Stomach (tissue), 4 donors: Measurements from ENCODE around the gene KCNH1.

ENCODE experiments used
- EP300 ChIP-seq: sonication (generic); formaldehyde crosslinking; IDR thresholded peaks from one replicate; pipeline ENCODE4 v1.6.1; 2017; ENCODE audit warnings: antibody characterized with exemption
- TF ChIP-seq, protein P1 (sequence below), 7 experiments: fragments of 450-650 bp in 4 of 7; fragments of 200-600 bp in 3 of 7; sonication (generic) in 3 of 7; IDR thresholded peaks; one replicate each; pipeline ENCODE4 v1.5.1; 2016 to 2019; ENCODE audit warnings: antibody characterized with exemption in 7 of 7, control low read depth in 2 of 7, mild to moderate bottlenecking in 1 of 7

DNA sequence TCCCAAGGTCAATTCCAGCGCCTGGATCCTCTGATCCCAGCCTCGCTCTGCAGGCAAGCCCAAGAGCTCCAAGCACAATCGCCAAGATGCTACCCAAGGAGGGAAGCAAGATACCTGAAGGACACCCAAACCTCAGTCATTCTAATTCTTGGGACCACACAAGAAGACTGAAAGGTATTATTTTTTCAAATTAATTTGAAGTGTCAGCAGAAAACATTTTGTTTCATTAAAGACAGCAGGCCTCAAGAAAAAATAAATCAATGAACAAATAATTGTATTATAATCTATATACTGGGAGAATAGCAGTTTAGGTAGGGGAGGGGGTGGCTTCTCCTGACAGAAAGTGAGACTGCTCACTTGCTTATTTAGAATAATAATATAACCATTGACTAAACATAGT lies 457.4 kb downstream of the KCNH1 start:
- TF ChIP-seq, protein P1, sequence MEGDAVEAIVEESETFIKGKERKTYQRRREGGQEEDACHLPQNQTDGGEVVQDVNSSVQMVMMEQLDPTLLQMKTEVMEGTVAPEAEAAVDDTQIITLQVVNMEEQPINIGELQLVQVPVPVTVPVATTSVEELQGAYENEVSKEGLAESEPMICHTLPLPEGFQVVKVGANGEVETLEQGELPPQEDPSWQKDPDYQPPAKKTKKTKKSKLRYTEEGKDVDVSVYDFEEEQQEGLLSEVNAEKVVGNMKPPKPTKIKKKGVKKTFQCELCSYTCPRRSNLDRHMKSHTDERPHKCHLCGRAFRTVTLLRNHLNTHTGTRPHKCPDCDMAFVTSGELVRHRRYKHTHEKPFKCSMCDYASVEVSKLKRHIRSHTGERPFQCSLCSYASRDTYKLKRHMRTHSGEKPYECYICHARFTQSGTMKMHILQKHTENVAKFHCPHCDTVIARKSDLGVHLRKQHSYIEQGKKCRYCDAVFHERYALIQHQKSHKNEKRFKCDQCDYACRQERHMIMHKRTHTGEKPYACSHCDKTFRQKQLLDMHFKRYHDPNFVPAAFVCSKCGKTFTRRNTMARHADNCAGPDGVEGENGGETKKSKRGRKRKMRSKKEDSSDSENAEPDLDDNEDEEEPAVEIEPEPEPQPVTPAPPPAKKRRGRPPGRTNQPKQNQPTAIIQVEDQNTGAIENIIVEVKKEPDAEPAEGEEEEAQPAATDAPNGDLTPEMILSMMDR (IDR thresholded peaks at IDR 0.05), result no peak
- no peak for TF ChIP-seq EP300
